Peyer's patch (tissue), 4 donors: Measurements from ENCODE around the gene DOCK4. TPM values are rescaled to one million over a fixed set of nuclear protein-coding genes. Genes with fewer than 3 reads are reported as not detected.

Source experiments
- DNase-seq, 3 donors: peaks; one replicate each; pipeline ENCODE4 v3.0.0-alpha.2; 2017 to 2019
- H3K27ac ChIP-seq, 4 donors: fragments of 200-600 bp; sonication (generic); one replicate each; pipeline ENCODE4 v1.5.1; 2016 to 2019
- H3K27me3 ChIP-seq, 2 donors: fragments of 200-600 bp; sonication (generic); one replicate each; pipeline ENCODE4 v1.5.1; 2019
- H3K36me3 ChIP-seq, 3 donors: fragments of 200-600 bp; sonication (generic); one replicate each; pipeline ENCODE4 v1.5.1; 2016 to 2019
- H3K4me1 ChIP-seq, 4 donors: fragments of 200-600 bp; sonication (generic); one replicate each; pipeline ENCODE4 v1.5.1; 2016 to 2019
- H3K4me3 ChIP-seq, 4 donors: fragments of 200-600 bp; sonication (generic); 1 replicate in 3 of 4; 2 replicates in 1 of 4; pipeline ENCODE4 v1.5.1; 2016 to 2019; ENCODE audit warnings: mild to moderate bottlenecking in 1 of 4
- H3K9me3 ChIP-seq, 4 donors: fragments of 200-600 bp; sonication (generic); one replicate each; pipeline ENCODE4 v1.5.1; 2016 to 2019; ENCODE audit warnings: mild to moderate bottlenecking in 1 of 4
- POLR2A ChIP-seq, 2 donors: fragments of 450-650 bp; IDR thresholded peaks; one replicate each; pipeline ENCODE4 v1.5.1; 2017; ENCODE audit warnings: antibody characterized with exemption in 2 of 2, mild to moderate bottlenecking in 2 of 2, moderate library complexity in 2 of 2
- total RNA-seq, 4 donors: library from RNA; depleted of rRNA; stranded (reverse); fragments of >200 nt; gene quantifications; one replicate each; pipeline ENCODE4 v1.1.0, GENCODE V29; 2016
- TF ChIP-seq, protein P1 (sequence below), 6 experiments: fragments of 450-650 bp in 4 of 6; fragments of 200-600 bp in 2 of 6; sonication (generic) in 1 of 6; IDR thresholded peaks; one replicate each; pipeline ENCODE4 v1.5.1; 2017 to 2019; ENCODE audit warnings: antibody characterized with exemption in 6 of 6, mild to moderate bottlenecking in 3 of 6, moderate library complexity in 1 of 6

DOCK4 gene
- total RNA-seq, 4 donors from 2014 or later: 5.1 to 52.8 (median 15.5) TPM

DNA sequence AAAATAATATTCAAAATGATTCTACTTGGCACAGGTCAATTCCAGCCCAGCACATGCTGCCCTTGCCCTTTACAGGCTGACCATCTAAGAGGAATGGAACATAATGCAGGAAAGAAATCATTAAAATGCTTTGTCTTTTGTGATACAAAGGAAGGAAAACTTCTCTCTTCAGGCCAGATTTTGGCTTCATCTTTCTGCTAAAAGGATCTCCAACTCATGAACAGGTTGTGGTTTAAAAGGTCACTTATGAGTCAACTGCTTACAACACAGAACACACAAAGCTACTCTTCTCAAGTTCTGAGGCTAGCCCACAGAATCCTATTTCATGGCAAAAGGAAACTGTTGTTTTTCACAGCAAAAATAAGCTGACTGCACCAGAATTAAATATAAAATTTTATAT, 197.1 kb downstream of the DOCK4 start:
- Histone ChIP-seq H3K27me3 (no peaks in the 10 kb centered on the region), H3K4me3 (no peak overlapping the region), H3K4me1 (no peaks in the 10 kb centered on the region), H3K9me3 (no peaks in the 10 kb centered on the region), H3K27ac (no peak overlapping the region), H3K36me3 (no peaks in the 10 kb centered on the region)
- TF ChIP-seq, protein P1, sequence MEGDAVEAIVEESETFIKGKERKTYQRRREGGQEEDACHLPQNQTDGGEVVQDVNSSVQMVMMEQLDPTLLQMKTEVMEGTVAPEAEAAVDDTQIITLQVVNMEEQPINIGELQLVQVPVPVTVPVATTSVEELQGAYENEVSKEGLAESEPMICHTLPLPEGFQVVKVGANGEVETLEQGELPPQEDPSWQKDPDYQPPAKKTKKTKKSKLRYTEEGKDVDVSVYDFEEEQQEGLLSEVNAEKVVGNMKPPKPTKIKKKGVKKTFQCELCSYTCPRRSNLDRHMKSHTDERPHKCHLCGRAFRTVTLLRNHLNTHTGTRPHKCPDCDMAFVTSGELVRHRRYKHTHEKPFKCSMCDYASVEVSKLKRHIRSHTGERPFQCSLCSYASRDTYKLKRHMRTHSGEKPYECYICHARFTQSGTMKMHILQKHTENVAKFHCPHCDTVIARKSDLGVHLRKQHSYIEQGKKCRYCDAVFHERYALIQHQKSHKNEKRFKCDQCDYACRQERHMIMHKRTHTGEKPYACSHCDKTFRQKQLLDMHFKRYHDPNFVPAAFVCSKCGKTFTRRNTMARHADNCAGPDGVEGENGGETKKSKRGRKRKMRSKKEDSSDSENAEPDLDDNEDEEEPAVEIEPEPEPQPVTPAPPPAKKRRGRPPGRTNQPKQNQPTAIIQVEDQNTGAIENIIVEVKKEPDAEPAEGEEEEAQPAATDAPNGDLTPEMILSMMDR (IDR thresholded peaks at IDR 0.05): no peak
- no peak for TF ChIP-seq POLR2A (IDR thresholded peaks at IDR 0.05)
- no peak for DNase-seq

DNA sequence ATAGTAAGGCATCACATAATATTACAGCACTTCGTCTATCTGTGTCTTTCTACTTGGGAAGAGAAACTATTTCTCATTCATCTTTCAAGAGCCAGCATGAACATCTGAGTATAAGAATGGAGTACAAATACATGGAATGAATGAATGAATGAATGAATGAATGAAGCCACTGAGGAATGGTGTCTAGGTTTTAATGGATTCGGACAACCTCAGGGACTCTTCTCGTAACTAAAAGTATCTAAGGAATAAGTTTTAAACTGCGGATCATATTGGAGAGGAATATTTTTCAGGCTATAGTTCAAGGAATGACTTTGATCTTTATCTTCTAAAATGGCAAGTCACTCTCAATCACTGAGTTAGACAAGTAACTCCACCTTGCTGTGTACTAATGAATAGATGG, 199.0 kb downstream of the DOCK4 start:
- H3K4me1 ChIP-seq: no peaks in the 10 kb centered on the region
- H3K27ac ChIP-seq: no peak overlapping the region
- H3K9me3 ChIP-seq: no peaks in the 10 kb centered on the region
- H3K4me3 ChIP-seq: no peak overlapping the region
- no peaks in the 10 kb centered on the region for H3K36me3 ChIP-seq
- H3K27me3 ChIP-seq: no peaks in the 10 kb centered on the region
- no peak for DNase-seq
- no peak for TF ChIP-seq POLR2A (IDR thresholded peaks at IDR 0.05)
- TF ChIP-seq, protein P1 (IDR thresholded peaks at IDR 0.05): no peak

DNA sequence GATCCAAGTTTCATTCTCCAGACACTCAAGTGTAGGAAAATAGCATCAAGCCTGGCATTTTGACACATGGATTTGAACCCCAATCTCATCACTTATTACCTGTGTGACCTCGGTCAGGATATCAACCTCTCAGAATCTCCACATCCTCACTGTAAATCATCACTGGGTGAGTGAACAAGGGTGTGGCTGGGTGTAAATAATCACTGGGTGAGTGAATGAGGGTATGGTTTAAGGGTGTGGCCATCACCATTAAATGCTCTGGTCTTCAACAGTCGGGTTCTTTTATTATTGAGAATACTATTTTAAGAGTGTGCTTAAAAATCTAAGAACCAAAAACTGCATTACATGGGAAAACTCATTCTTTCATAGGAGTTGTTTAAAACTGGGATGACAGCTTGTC, 200.1 kb downstream of the DOCK4 start:
- H3K9me3 ChIP-seq: no peaks in the 10 kb centered on the region
- TF ChIP-seq POLR2A (IDR thresholded peaks at IDR 0.05): no peak
- TF ChIP-seq, protein P1 (IDR thresholded peaks at IDR 0.05): no peak
- DNase-seq: no peak
- H3K4me3 ChIP-seq: no peak overlapping the region
- H3K4me1 ChIP-seq: no peaks in the 10 kb centered on the region
- H3K27ac ChIP-seq: no peak overlapping the region
- H3K36me3 ChIP-seq: no peaks in the 10 kb centered on the region
- no peaks in the 10 kb centered on the region for H3K27me3 ChIP-seq

DNA sequence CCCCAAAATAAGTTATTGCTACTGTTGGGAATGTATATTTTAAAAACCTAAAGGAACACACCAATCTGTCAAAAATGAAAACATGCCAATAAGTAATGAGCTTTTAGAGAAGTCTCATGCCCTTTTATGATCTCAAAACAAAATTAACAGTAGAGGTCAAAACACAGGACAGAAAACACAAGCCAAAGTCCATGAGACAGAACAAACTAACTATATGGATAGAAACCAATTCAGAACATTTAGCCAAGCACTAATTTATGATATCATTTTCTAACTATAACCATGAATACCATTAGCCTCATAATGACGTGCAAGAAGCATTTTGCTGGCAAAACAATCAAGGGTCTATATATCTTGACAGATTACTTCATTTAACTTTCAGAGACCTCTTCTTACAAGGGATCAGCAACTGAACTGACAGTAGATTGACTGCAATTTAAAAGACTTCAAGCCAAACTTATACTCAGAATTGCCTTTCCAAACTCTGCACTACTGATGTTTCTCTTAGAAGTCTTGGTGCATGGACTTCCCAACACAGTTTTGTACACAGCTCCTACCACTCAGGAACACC, 200.9 kb downstream of the DOCK4 start:
- DNase-seq: no peak
- Histone ChIP-seq H3K9me3 (no peaks in the 10 kb centered on the region), H3K4me3 (no peak overlapping the region), H3K27ac (no peak overlapping the region), H3K36me3 (no peaks in the 10 kb centered on the region), H3K4me1 (no peaks in the 10 kb centered on the region), H3K27me3 (no peaks in the 10 kb centered on the region)
- TF ChIP-seq POLR2A (IDR thresholded peaks at IDR 0.05): no peak
- TF ChIP-seq, protein P1 (IDR thresholded peaks at IDR 0.05): no peak

DNA sequence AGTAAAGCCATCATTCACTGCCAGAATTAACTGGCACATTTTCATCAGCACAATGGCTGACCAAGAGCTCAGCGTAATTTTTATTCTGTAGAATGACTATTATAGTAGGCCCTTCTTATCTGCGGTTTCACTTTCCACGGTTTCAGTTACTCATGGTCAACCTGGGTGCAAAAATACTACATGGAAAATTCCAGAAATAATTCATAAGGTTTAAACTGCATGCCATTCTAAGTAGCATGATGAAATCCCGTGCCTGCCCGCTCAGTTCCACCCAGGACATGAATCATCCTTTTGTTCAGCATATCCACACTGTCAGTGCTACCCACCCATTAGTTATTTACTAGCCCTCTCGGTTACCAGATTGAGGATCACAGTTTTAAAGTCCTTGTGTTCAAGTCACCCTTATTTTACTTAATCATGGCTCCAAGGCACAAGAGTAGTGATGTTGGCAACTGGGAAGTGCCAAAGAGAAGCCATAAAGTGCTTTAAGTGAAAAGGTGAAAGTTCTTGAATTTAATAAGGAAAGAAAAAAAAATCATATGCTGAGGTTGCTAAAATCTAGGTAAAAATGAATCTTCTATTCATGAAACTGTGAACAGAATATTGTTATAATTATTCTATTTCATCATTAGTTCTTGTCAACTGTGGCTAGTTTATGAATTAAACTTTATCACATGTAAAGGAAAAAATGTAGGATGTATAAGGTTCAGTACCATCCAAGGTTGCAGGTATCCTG, 204.9 kb downstream of the DOCK4 start:
- H3K4me3 ChIP-seq: no peak overlapping the region
- H3K27me3 ChIP-seq: no peaks in the 10 kb centered on the region
- no peaks in the 10 kb centered on the region for H3K36me3 ChIP-seq
- TF ChIP-seq, protein P1 (IDR thresholded peaks at IDR 0.05): no peak
- TF ChIP-seq POLR2A (IDR thresholded peaks at IDR 0.05): no peak
- no peaks in the 10 kb centered on the region for H3K4me1 ChIP-seq
- DNase-seq: no peak
- H3K27ac ChIP-seq: no peak overlapping the region
- no peaks in the 10 kb centered on the region for H3K9me3 ChIP-seq
